HG02610 (cell line): ENCODE results near the gene KRTAP4-8.
"Not testable (repeated sequence)": the region's sequence is repeated elsewhere in the genome, so short reads cannot be mapped to it uniquely, and the experiment has no call there.

Experiments used
- ATAC-seq: cut with Tn5 transposase; IDR thresholded peaks from one replicate; pipeline ENCODE4 v1.9.1; 2021; ENCODE audit warnings: mild to moderate bottlenecking, moderate library complexity; ENCODE audit not compliant: unreplicated experiment

Gene KRTAP4-8

GRCh38 chr17:41098042-41098441 is at the start of gene KRTAP4-8:
Gene KRTAP4-8 (minus strand): TSS chr17:41098142. CDS start chr17:41098084, 58 bp downstream.
- ATAC-seq: no peak

GRCh38 chr17:41145261-41145660 is 47.3 kb upstream of the KRTAP4-8 start:
- no peak for ATAC-seq

- ATAC-seq: no peak
These were observed 46.9 kb upstream of the KRTAP4-8 start for GRCh38 chr17:41144846-41145245.

GRCh38 chr17:41141361-41141760 is 43.4 kb upstream of the KRTAP4-8 start:
- ATAC-seq: no peak

GRCh38 chr17:41140360-41141131 is 42.6 kb upstream of the KRTAP4-8 start, which contains the start of gene KRTAP4-6:
Gene KRTAP4-6 (minus strand): TSS chr17:41140544. CDS start chr17:41140487, 57 bp downstream.
- no peak for ATAC-seq

GRCh38 chr17:41139865-41140264 is 41.9 kb upstream of the KRTAP4-8 start:
- not testable (repeated sequence) for ATAC-seq

- no peak for ATAC-seq
These were observed 36.2 kb upstream of the KRTAP4-8 start for GRCh38 chr17:41133880-41134735.

- ATAC-seq: no peak
These were observed 34.0 kb upstream of the KRTAP4-8 start for GRCh38 chr17:41131979-41132378.

GRCh38 chr17:41127371-41127770 is 29.4 kb upstream of the KRTAP4-8 start:
- no peak for ATAC-seq

- no peak for ATAC-seq
These were observed 28.5 kb upstream of the KRTAP4-8 start for GRCh38 chr17:41126412-41126811.

- no peak for ATAC-seq
These were observed 27.1 kb upstream of the KRTAP4-8 start for GRCh38 chr17:41125064-41125463.

GRCh38 chr17:41123991-41124371 is 26.0 kb upstream of the KRTAP4-8 start, which contains the start of gene KRTAP4-12:
Gene KRTAP4-12 (minus strand): TSS chr17:41124182. CDS start chr17:41124122, 60 bp downstream.
- not testable (repeated sequence) for ATAC-seq

- ATAC-seq: not testable (repeated sequence)
These were observed 25.5 kb upstream of the KRTAP4-8 start for GRCh38 chr17:41123292-41123990.

- ATAC-seq: no peak
These were observed 23.8 kb upstream of the KRTAP4-8 start for GRCh38 chr17:41121742-41122141.

- ATAC-seq: not testable (repeated sequence)
These were observed 22.1 kb upstream of the KRTAP4-8 start for GRCh38 chr17:41119696-41120690.

GRCh38 chr17:41118721-41119120 is 20.8 kb upstream of the KRTAP4-8 start:
- ATAC-seq: no peak

GRCh38 chr17:41117846-41118386 is 20.0 kb upstream of the KRTAP4-8 start, which contains the start of gene KRTAP4-11:
Gene KRTAP4-11 (minus strand): TSS chr17:41118373. CDS start chr17:41118315, 58 bp downstream.
- not testable (repeated sequence) for ATAC-seq

- ATAC-seq: no peak
These were observed 18.4 kb upstream of the KRTAP4-8 start for GRCh38 chr17:41116297-41116696.

GRCh38 chr17:41111151-41111885 is 13.4 kb upstream of the KRTAP4-8 start:
- no peak for ATAC-seq
